ENCODE results near the gene NUMA1.

DNA sequence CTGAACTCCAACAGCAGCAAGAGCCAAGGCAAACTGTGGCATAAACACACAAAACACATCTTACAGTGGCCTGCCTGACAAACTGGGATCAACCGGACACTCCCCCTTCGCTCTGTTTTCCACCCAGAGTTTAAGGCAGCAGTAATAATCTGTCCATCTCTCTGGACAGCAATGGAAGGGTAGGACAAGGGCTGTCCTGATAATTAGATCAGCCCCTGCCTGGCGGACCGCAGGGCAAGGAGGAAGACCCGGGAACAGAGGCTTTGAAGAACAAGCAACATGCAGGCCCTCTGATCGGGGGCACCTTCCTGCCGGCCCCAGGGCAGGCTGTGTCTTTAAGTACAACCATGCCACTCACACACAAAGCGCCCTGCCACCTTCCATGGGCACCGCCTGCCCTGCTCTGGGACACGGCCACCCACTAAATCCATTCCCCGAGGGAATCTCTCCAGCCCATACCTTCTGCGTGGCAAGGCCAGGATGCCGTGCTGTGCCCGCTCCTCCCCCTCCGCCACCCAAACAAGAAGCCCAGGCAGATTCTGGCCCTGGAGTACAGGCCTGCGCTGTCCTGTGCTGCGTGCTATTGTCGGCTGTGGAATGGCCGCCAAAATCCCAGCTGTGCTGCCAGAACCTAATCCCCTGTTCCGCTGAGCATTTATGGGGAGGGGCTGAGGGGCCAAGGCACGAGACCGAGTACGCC is 38.8 kb downstream of the NUMA1 start:
- no peak for TF ChIP-seq EZH2 (IDR thresholded peaks at IDR 0.05)
- TF ChIP-seq POLR2AphosphoS5 (IDR thresholded peaks at IDR 0.05; ENCODE audit: borderline replicate concordance, low read depth, low read length): peak; percentile 64

Measured in SK-N-MC (cell line).